ENCODE data around the gene AKAP7. TPM values are rescaled to one million over a fixed set of nuclear protein-coding genes. Genes with fewer than 3 reads are reported as not detected.
"Not testable (repeated sequence)": the region's sequence is repeated elsewhere in the genome, so short reads cannot be mapped to it uniquely, and the experiment has no call there.

AKAP7 gene
- total and polyA plus RNA-seq, 4 donors: 21.5 to 67.1 (median 50.9) TPM

GRCh38 chr6:131316654-131317053 lies 181.4 kb downstream of the AKAP7 start:
- no peaks in the 10 kb centered on the region for H3K36me3 ChIP-seq (ENCODE audit: control insufficient read depth, insufficient read depth, low read length)
- H3K27ac ChIP-seq (ENCODE audit: low read depth, low read length): no peak overlapping the region
- no CpG with 5 or more reads among the region's 1 CpG for WGBS (ENCODE audit: insufficient coverage)
- DNase-seq (ENCODE audit: low read depth in 4 of 6, low spot score in 6 of 6): no peak
- H3K27me3 ChIP-seq (ENCODE audit: control insufficient read depth, insufficient read depth, low read length): no peaks in the 10 kb centered on the region
- peaks cover 2% of the 10 kb centered on the region for H3K9me3 ChIP-seq (ENCODE audit: control insufficient read depth, insufficient read depth, low read length)
- H3K4me3 ChIP-seq (ENCODE audit: low read depth, low read length): no peak overlapping the region
- H3K4me1 ChIP-seq (ENCODE audit: control insufficient read depth, insufficient read depth, low read length): no peaks in the 10 kb centered on the region

- no peak for DNase-seq (ENCODE audit: low read depth in 4 of 6, low spot score in 6 of 6)
- H3K27ac ChIP-seq (ENCODE audit: low read depth, low read length): no peak overlapping the region
- no peaks in the 10 kb centered on the region for H3K36me3 ChIP-seq (ENCODE audit: control insufficient read depth, insufficient read depth, low read length)
- H3K9me3 ChIP-seq (ENCODE audit: control insufficient read depth, insufficient read depth, low read length): peaks cover 2% of the 10 kb centered on the region
- H3K4me1 ChIP-seq (ENCODE audit: control insufficient read depth, insufficient read depth, low read length): no peaks in the 10 kb centered on the region
- no peaks in the 10 kb centered on the region for H3K27me3 ChIP-seq (ENCODE audit: control insufficient read depth, insufficient read depth, low read length)
- H3K4me3 ChIP-seq (ENCODE audit: low read depth, low read length): no peak overlapping the region
- WGBS (ENCODE audit: insufficient coverage): 100% methylated on average over 1 of the region's 3 CpGs
Measured at GRCh38 chr6:131317516-131317915, 182.2 kb downstream of the AKAP7 start.

GRCh38 chr6:131321589-131321988 lies 186.3 kb downstream of the AKAP7 start:
- Histone ChIP-seq H3K36me3 (ENCODE audit: control insufficient read depth, insufficient read depth, low read length) (no peaks in the 10 kb centered on the region), H3K4me1 (ENCODE audit: control insufficient read depth, insufficient read depth, low read length) (no peaks in the 10 kb centered on the region), H3K4me3 (ENCODE audit: low read depth, low read length) (no peak overlapping the region), H3K27me3 (ENCODE audit: control insufficient read depth, insufficient read depth, low read length) (no peaks in the 10 kb centered on the region), H3K9me3 (ENCODE audit: control insufficient read depth, insufficient read depth, low read length) (no peaks in the 10 kb centered on the region), H3K27ac (ENCODE audit: low read depth, low read length) (no peak overlapping the region)
- no CpG with 5 or more reads among the region's 1 CpG for WGBS (ENCODE audit: insufficient coverage)
- DNase-seq (ENCODE audit: low read depth in 4 of 6, low spot score in 6 of 6): no peak

- DNase-seq (ENCODE audit: low read depth in 4 of 6, low spot score in 6 of 6): no peak
- no peaks in the 10 kb centered on the region for H3K4me1 ChIP-seq (ENCODE audit: control insufficient read depth, insufficient read depth, low read length)
- no peaks in the 10 kb centered on the region for H3K27me3 ChIP-seq (ENCODE audit: control insufficient read depth, insufficient read depth, low read length)
- H3K4me3 ChIP-seq (ENCODE audit: low read depth, low read length): no peak overlapping the region
- no CpG with 5 or more reads among the region's 1 CpG for WGBS (ENCODE audit: insufficient coverage)
- H3K9me3 ChIP-seq (ENCODE audit: control insufficient read depth, insufficient read depth, low read length): no peaks in the 10 kb centered on the region
- no peaks in the 10 kb centered on the region for H3K36me3 ChIP-seq (ENCODE audit: control insufficient read depth, insufficient read depth, low read length)
- no peak overlapping the region for H3K27ac ChIP-seq (ENCODE audit: low read depth, low read length)
Measured at GRCh38 chr6:131322125-131322524, 186.9 kb downstream of the AKAP7 start.

GRCh38 chr6:131325669-131326068 lies 190.4 kb downstream of the AKAP7 start:
- H3K27ac ChIP-seq (ENCODE audit: low read depth, low read length); H3K36me3 ChIP-seq (ENCODE audit: control insufficient read depth, insufficient read depth, low read length); H3K9me3 ChIP-seq (ENCODE audit: control insufficient read depth, insufficient read depth, low read length); H3K4me3 ChIP-seq (ENCODE audit: low read depth, low read length); H3K4me1 ChIP-seq (ENCODE audit: control insufficient read depth, insufficient read depth, low read length); DNase-seq (ENCODE audit: low read depth in 4 of 6, low spot score in 6 of 6); H3K27me3 ChIP-seq (ENCODE audit: control insufficient read depth, insufficient read depth, low read length): not testable (repeated sequence)
- WGBS (ENCODE audit: insufficient coverage): 84% methylated on average over 14 of the region's 14 CpGs

GRCh38 chr6:131328727-131329126 lies 193.5 kb downstream of the AKAP7 start:
- not testable (repeated sequence) for H3K36me3 ChIP-seq (ENCODE audit: control insufficient read depth, insufficient read depth, low read length); H3K27me3 ChIP-seq (ENCODE audit: control insufficient read depth, insufficient read depth, low read length); H3K9me3 ChIP-seq (ENCODE audit: control insufficient read depth, insufficient read depth, low read length); H3K27ac ChIP-seq (ENCODE audit: low read depth, low read length); H3K4me1 ChIP-seq (ENCODE audit: control insufficient read depth, insufficient read depth, low read length); DNase-seq (ENCODE audit: low read depth in 4 of 6, low spot score in 6 of 6); H3K4me3 ChIP-seq (ENCODE audit: low read depth, low read length)
- 74% methylated on average over 2 of the region's 5 CpGs for WGBS (ENCODE audit: insufficient coverage)

- H3K36me3 ChIP-seq (ENCODE audit: control insufficient read depth, insufficient read depth, low read length): no peaks in the 10 kb centered on the region
- DNase-seq (ENCODE audit: low read depth in 4 of 6, low spot score in 6 of 6): no peak
- H3K4me3 ChIP-seq (ENCODE audit: low read depth, low read length): no peak overlapping the region
- no peaks in the 10 kb centered on the region for H3K27me3 ChIP-seq (ENCODE audit: control insufficient read depth, insufficient read depth, low read length)
- 86% methylated on average over 1 of the region's 3 CpGs for WGBS (ENCODE audit: insufficient coverage)
- no peaks in the 10 kb centered on the region for H3K4me1 ChIP-seq (ENCODE audit: control insufficient read depth, insufficient read depth, low read length)
- no peak overlapping the region for H3K27ac ChIP-seq (ENCODE audit: low read depth, low read length)
- H3K9me3 ChIP-seq (ENCODE audit: control insufficient read depth, insufficient read depth, low read length): no peaks in the 10 kb centered on the region
Measured at GRCh38 chr6:131331151-131331550, 195.9 kb downstream of the AKAP7 start.

GRCh38 chr6:131331873-131332781 lies 196.9 kb downstream of the AKAP7 start:
- Histone ChIP-seq H3K4me3 (ENCODE audit: low read depth, low read length) (no peak overlapping the region), H3K27ac (ENCODE audit: low read depth, low read length) (no peak overlapping the region), H3K27me3 (ENCODE audit: control insufficient read depth, insufficient read depth, low read length) (no peaks in the 10 kb centered on the region), H3K36me3 (ENCODE audit: control insufficient read depth, insufficient read depth, low read length) (no peaks in the 10 kb centered on the region), H3K9me3 (ENCODE audit: control insufficient read depth, insufficient read depth, low read length) (no peaks in the 10 kb centered on the region), H3K4me1 (ENCODE audit: control insufficient read depth, insufficient read depth, low read length) (no peaks in the 10 kb centered on the region)
- WGBS (ENCODE audit: insufficient coverage): 40% methylated on average over 1 of the region's 5 CpGs
- DNase-seq (ENCODE audit: low read depth in 4 of 6, low spot score in 6 of 6): no peak
